ENCODE data around the gene SYDE2.

DNA sequence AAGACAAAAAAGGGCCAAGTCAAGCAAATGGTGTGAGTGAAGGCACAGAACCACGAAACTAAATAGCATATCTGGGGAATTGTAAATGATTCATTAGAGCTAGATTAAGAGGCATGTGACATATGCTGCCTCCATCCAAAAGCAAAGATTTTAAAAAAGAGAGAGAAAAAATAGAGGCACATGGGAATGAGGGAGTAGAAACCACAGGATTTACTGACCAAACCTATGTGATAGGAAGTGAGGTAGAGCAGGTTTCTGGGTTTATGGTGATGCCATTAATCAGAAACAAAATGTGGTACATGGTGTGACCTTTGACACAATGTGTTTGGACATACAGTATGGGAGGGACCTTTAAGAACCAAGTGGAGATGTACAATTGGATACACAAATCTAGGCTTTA is 45.1 kb upstream of the SYDE2 start:
- TF ChIP-seq CTCF (IDR thresholded peaks at IDR 0.05; ENCODE audit: low read length) = no peak
- no peak for TF ChIP-seq EZH2phosphoT487 (IDR thresholded peaks at IDR 0.05; ENCODE audit: low read length)

Measured in MM.1S (cell line).